HG03354 (cell line): Measurements from ENCODE around the gene RBM44.

Experiments used
- ATAC-seq: cut with Tn5 transposase; IDR thresholded peaks from one replicate; pipeline ENCODE4 v1.9.1; 2021; ENCODE audit warnings: mild to moderate bottlenecking; ENCODE audit not compliant: unreplicated experiment, poor library complexity, severe bottlenecking

RBM44 gene

GRCh38 chr2:237879058-237879430, 80.5 kb downstream of the RBM44 start:
- ATAC-seq = no peak

GRCh38 chr2:237879991-237880560, 81.5 kb downstream of the RBM44 start:
- no peak for ATAC-seq

- no peak for ATAC-seq
Measured at GRCh38 chr2:237882510-237883481, 84.2 kb downstream of the RBM44 start.

- no peak for ATAC-seq
Measured at GRCh38 chr2:237883951-237884446, 85.4 kb downstream of the RBM44 start.

GRCh38 chr2:237884681-237885080, 86.1 kb downstream of the RBM44 start:
- ATAC-seq = no peak

GRCh38 chr2:237885111-237885930, 86.7 kb downstream of the RBM44 start:
- ATAC-seq = no peak

- no peak for ATAC-seq
Measured at GRCh38 chr2:237885931-237886684, 87.5 kb downstream of the RBM44 start.

- ATAC-seq = no peak
Measured at GRCh38 chr2:237886685-237887481, 88.3 kb downstream of the RBM44 start.

GRCh38 chr2:237888389-237888788, 89.8 kb downstream of the RBM44 start:
- no peak for ATAC-seq

GRCh38 chr2:237889016-237889415, 90.4 kb downstream of the RBM44 start:
- no peak for ATAC-seq

- ATAC-seq = no peak
Measured at GRCh38 chr2:237889811-237890210, 91.2 kb downstream of the RBM44 start.
